CD14-positive monocyte (primary cell): Measurements from ENCODE around the gene NTRK3. TPM values are rescaled to one million over a fixed set of nuclear protein-coding genes. Genes with fewer than 3 reads are reported as not detected.

Source experiments
- DNase-seq, 3 donors: peaks; one replicate each; pipeline ENCODE4 v3.0.0-alpha.2; 2011 to 2022
- H2AFZ ChIP-seq: 2 replicates; pipeline ENCODE4 v1.6.0; 2012; ENCODE audit warnings: mild to moderate bottlenecking, low read depth, low read length, inconsistent platforms; ENCODE audit not compliant: insufficient read depth, poor library complexity, severe bottlenecking
- H3K27ac ChIP-seq, 2 donors: 1 replicate in 1 of 2; 2 replicates in 1 of 2; pipeline ENCODE4 v1.5.1; 2012 to 2013; ENCODE audit warnings: low read length in 2 of 2, control low read depth in 1 of 2, inconsistent platforms in 1 of 2, low read depth in 1 of 2, mild to moderate bottlenecking in 1 of 2
- H3K27me3 ChIP-seq, 2 donors: one replicate each; pipeline versions ENCODE4 v1.6.0 to v1.6.1; 2011 to 2013; ENCODE audit warnings: low read length in 2 of 2; ENCODE audit not compliant: control insufficient read depth in 2 of 2, insufficient read depth in 2 of 2
- H3K36me3 ChIP-seq, 2 donors: replicated peaks in 1 of 2; 1 replicate in 1 of 2; 2 replicates in 1 of 2; pipeline versions ENCODE4 v1.5.1 to v1.6.1; 2012 to 2013; ENCODE audit warnings: low read length in 2 of 2, control low read depth in 1 of 2, inconsistent platforms in 1 of 2, mild to moderate bottlenecking in 1 of 2; ENCODE audit not compliant: insufficient read depth in 2 of 2, control insufficient read depth in 1 of 2
- H3K4me1 ChIP-seq, 2 donors: 1 replicate in 1 of 2; 2 replicates in 1 of 2; pipeline versions ENCODE4 v1.5.1 to v1.6.1; 2012 to 2013; ENCODE audit warnings: low read length in 2 of 2, control low read depth in 1 of 2, inconsistent platforms in 1 of 2, mild to moderate bottlenecking in 1 of 2, moderate library complexity in 1 of 2; ENCODE audit not compliant: insufficient read depth in 2 of 2, control insufficient read depth in 1 of 2
- H3K4me2 ChIP-seq: replicated peaks from 2 replicates; pipeline ENCODE3; 2012; ENCODE audit warnings: low read length, moderate library complexity, mild to moderate bottlenecking; ENCODE audit not compliant: poor library complexity, severe bottlenecking; ENCODE audit errors: extremely low read depth
- H3K4me3 ChIP-seq, 3 experiments: fragments of 200-600 bp in 1 of 3; sonication (generic) in 1 of 3; replicated peaks in 1 of 3; 1 replicate in 2 of 3; 2 replicates in 1 of 3; pipeline ENCODE4 v1.5.1; 2011 to 2013; ENCODE audit warnings: low read length in 3 of 3, mild to moderate bottlenecking in 3 of 3, control low read depth in 2 of 3, low read depth in 2 of 3, inconsistent platforms in 1 of 3, moderate library complexity in 1 of 3
- H3K79me2 ChIP-seq: 2 replicates; pipeline ENCODE4 v1.6.0; 2012; ENCODE audit warnings: mild to moderate bottlenecking, control low read depth, inconsistent platforms, low read length, moderate library complexity; ENCODE audit not compliant: insufficient read depth
- H3K9ac ChIP-seq: 2 replicates; pipeline ENCODE4 v1.6.0; 2017; ENCODE audit warnings: low read length, mild to moderate bottlenecking; ENCODE audit not compliant: insufficient read depth, poor library complexity, severe bottlenecking
- H3K9me3 ChIP-seq, 2 donors: replicated peaks in 1 of 2; 1 replicate in 1 of 2; 2 replicates in 1 of 2; pipeline versions ENCODE4 v1.5.1 to v1.6.1; 2012 to 2013; ENCODE audit warnings: low read length in 2 of 2, control low read depth in 1 of 2; ENCODE audit not compliant: control insufficient read depth in 1 of 2, insufficient read depth in 1 of 2
- H4K20me1 ChIP-seq: 2 replicates; pipeline ENCODE4 v1.6.0; 2012; ENCODE audit warnings: mild to moderate bottlenecking, low read length, control low read depth, moderate library complexity; ENCODE audit not compliant: insufficient read depth
- H3K27ac Mint-ChIP-seq, 7 donors: one replicate each; pipeline ENCODE4 v1.8.0; 2020; ENCODE audit warnings: mild to moderate bottlenecking in 7 of 7, mixed read lengths in 7 of 7, moderate library complexity in 6 of 7, inconsistent platforms in 2 of 7
- H3K27me3 Mint-ChIP-seq, 3 donors: one replicate each; pipeline ENCODE4 v1.8.0; 2021 to 2022; ENCODE audit warnings: low read depth in 3 of 3, mild to moderate bottlenecking in 3 of 3, mixed read lengths in 3 of 3, moderate library complexity in 3 of 3, inconsistent platforms in 1 of 3
- H3K36me3 Mint-ChIP-seq, 2 donors: one replicate each; pipeline ENCODE4 v1.8.0; 2020; ENCODE audit warnings: mixed read lengths in 2 of 2, inconsistent platforms in 1 of 2, mild to moderate bottlenecking in 1 of 2
- H3K4me1 Mint-ChIP-seq: one replicate; pipeline ENCODE4 v1.8.0; 2020; ENCODE audit warnings: mild to moderate bottlenecking, mixed read lengths
- H3K4me3 Mint-ChIP-seq, 2 donors: one replicate each; pipeline ENCODE4 v1.8.0; 2020; ENCODE audit warnings: mild to moderate bottlenecking in 2 of 2, mixed read lengths in 2 of 2, moderate library complexity in 1 of 2
- H3K9me3 Mint-ChIP-seq, 7 donors: one replicate each; pipeline ENCODE4 v1.8.0; 2020 to 2022; ENCODE audit warnings: mixed read lengths in 7 of 7, mild to moderate bottlenecking in 6 of 7, moderate library complexity in 6 of 7, inconsistent platforms in 2 of 7
- WGBS: methylation state at CpG from one replicate; pipeline ENCODE4 v1.1.5; 2013; ENCODE audit warnings: missing lambda C conversion rate; ENCODE audit not compliant: insufficient coverage; 5-methylcytosine and 5-hydroxymethylcytosine counted together
- intact Hi-C, 2 donors: fragments of 100-400 bp; cut with micrococcal nuclease; formaldehyde crosslinking; loops; one replicate each; pipeline versions ENCODE4 v1.15.0 to v1.15.1; 2023
- polyA plus RNA-seq, 3 donors: library from polyadenylated mRNA; depleted of rRNA in 1 of 3; unstranded in 2 of 3; stranded (reverse) in 1 of 3; fragments of 300-500 nt in 2 of 3; fragments of >200 nt in 1 of 3; fragmentation: Illumina TruSeq in 2 of 3; gene quantifications; 1 replicate in 2 of 3; 2 replicates in 1 of 3; pipeline ENCODE4 v1.2.3, GENCODE V29; 2012 to 2021
- TF ChIP-seq, protein P1 (sequence below): fragments of 200-600 bp; IDR thresholded peaks from one replicate; pipeline ENCODE4 v1.8.0; 2022; ENCODE audit warnings: antibody characterized with exemption, mild to moderate bottlenecking

Gene NTRK3
- polyA plus RNA-seq, 3 donors = not detected

DNA sequence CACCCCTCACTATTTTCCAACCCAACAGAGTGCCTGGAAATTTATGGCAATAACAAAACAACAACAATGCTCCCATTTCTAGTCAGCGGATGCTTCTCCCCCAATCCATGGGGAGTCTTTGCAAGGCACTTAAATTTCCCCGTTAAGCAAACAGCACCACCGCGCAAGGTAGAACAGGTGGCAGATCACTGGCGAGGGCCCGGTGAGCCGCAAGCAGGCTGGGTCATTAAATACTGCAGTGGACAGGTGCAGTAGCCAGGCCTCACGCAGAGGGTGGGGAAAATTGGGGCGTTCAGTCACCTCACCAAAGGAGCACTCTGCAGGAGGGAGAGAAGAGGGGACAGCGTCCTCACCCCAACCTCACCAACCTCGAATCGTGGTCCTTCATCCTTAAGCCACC, 147.5 kb downstream of the NTRK3 start:
- H3K27me3 ChIP-seq = no peaks in the 10 kb centered on the region
- H3K36me3 Mint-ChIP-seq = no peaks in the 10 kb centered on the region
- H3K27me3 Mint-ChIP-seq = peaks cover 0 to 2% (median 0%) of the 10 kb centered on the region in 3 donors
- peaks cover 0 to 11% (median 0%) of the 10 kb centered on the region in 7 donors for H3K9me3 Mint-ChIP-seq
- DNase-seq = no peak
- H3K4me1 Mint-ChIP-seq = no peaks in the 10 kb centered on the region
- no peak overlapping the region for H3K27ac ChIP-seq
- H3K4me1 ChIP-seq = no peaks in the 10 kb centered on the region
- H3K4me3 Mint-ChIP-seq = no peak overlapping the region
- no peak overlapping the region for H3K4me2 ChIP-seq
- no peak overlapping the region for H3K4me3 ChIP-seq
- 90% methylated on average over 7 of the region's 12 CpGs for WGBS
- H4K20me1 ChIP-seq = no peaks in the 10 kb centered on the region
- H3K27ac Mint-ChIP-seq = no peak overlapping the region
- TF ChIP-seq, protein P1, sequence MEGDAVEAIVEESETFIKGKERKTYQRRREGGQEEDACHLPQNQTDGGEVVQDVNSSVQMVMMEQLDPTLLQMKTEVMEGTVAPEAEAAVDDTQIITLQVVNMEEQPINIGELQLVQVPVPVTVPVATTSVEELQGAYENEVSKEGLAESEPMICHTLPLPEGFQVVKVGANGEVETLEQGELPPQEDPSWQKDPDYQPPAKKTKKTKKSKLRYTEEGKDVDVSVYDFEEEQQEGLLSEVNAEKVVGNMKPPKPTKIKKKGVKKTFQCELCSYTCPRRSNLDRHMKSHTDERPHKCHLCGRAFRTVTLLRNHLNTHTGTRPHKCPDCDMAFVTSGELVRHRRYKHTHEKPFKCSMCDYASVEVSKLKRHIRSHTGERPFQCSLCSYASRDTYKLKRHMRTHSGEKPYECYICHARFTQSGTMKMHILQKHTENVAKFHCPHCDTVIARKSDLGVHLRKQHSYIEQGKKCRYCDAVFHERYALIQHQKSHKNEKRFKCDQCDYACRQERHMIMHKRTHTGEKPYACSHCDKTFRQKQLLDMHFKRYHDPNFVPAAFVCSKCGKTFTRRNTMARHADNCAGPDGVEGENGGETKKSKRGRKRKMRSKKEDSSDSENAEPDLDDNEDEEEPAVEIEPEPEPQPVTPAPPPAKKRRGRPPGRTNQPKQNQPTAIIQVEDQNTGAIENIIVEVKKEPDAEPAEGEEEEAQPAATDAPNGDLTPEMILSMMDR = no peak
- no peaks in the 10 kb centered on the region for H3K9me3 ChIP-seq
- no peaks in the 10 kb centered on the region for H3K79me2 ChIP-seq
- H2AFZ ChIP-seq = no peak overlapping the region
- no peaks in the 10 kb centered on the region for H3K36me3 ChIP-seq
- H3K9ac ChIP-seq = no peak overlapping the region
- intact Hi-C loops = no loop called here

DNA sequence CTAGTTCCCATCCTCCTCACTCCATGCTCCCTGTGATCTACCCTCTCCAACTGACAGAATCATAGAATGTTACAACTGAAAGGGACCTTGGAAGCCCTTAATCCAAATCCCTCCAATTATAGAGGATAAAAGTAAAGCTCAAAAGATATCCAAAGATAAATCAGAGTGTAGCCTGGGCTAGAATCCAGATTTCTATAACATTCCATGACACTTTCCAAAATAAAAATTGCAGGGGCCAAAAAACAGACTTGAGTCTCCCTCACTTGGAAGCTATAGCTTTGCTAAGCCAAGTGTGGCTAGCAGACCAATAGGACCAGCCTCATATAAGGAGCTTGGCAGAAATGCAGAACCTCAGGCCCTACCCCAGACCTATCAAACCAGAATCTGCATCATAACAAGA, 148.1 kb downstream of the NTRK3 start:
- H3K79me2 ChIP-seq = no peaks in the 10 kb centered on the region
- H3K36me3 ChIP-seq = no peaks in the 10 kb centered on the region
- no peak overlapping the region for H3K4me3 ChIP-seq
- H3K4me1 ChIP-seq = no peaks in the 10 kb centered on the region
- no peaks in the 10 kb centered on the region for H3K9me3 ChIP-seq
- no peak overlapping the region for H3K9ac ChIP-seq
- H3K4me1 Mint-ChIP-seq = no peaks in the 10 kb centered on the region
- H3K36me3 Mint-ChIP-seq = no peaks in the 10 kb centered on the region
- DNase-seq = no peak
- H3K27me3 ChIP-seq = no peaks in the 10 kb centered on the region
- intact Hi-C loops = no loop called here
- peaks cover 0 to 11% (median 0%) of the 10 kb centered on the region in 7 donors for H3K9me3 Mint-ChIP-seq
- no peak overlapping the region for H3K4me2 ChIP-seq
- TF ChIP-seq, protein P1 = no peak
- no peak overlapping the region for H2AFZ ChIP-seq
- H3K27ac ChIP-seq = no peak overlapping the region
- H3K4me3 Mint-ChIP-seq = no peak overlapping the region
- H3K27ac Mint-ChIP-seq = no peak overlapping the region
- H4K20me1 ChIP-seq = no peaks in the 10 kb centered on the region
- H3K27me3 Mint-ChIP-seq = peaks cover 0 to 2% (median 0%) of the 10 kb centered on the region in 3 donors
